K562 (cell line): ENCODE results near the gene ZBTB18. TPM values are rescaled to one million over a fixed set of nuclear protein-coding genes. Genes with fewer than 3 reads are reported as not detected.

ENCODE experiments used
- ATAC-seq: fragments of 200-7000 bp; cut with Tn5 transposase; 3 replicates; pipeline ENCODE4 v1.9.1; 2020; ENCODE audit warnings: moderate library complexity
- BruUV-seq: library from RNA; stranded (reverse); fragments of 400-500 nt; replicated peaks from 2 replicates; lab custom pipeline; 2021; lab: Mats Ljungman, UMichigan
- CTCF ChIA-PET: fragments of 300-600 bp; formaldehyde crosslinking; extraction: SDS; loops from one replicate; lab custom pipeline; 2021; ENCODE audit warnings: low intra/inter-chr PET ratio; lab: Yijun Ruan, JAX
- POLR2A ChIA-PET: fragments of 300-600, 350-650 bp; sonication (Branson Sonifier 250); formaldehyde crosslinking; extraction: SDS; loops from one replicate; lab custom pipeline; 2021; ENCODE audit warnings: antibody characterized with exemption, inconsistent platforms; lab: Yijun Ruan, JAX
- DNase-seq, 4 experiments: peaks; one replicate each; pipeline versions ENCODE4 v3.0.0 to v3.0.0-alpha.2; 2011 to 2018; ENCODE audit warnings: low spot score in 3 of 4, mixed read lengths in 3 of 4; ENCODE audit errors: extremely low read depth in 1 of 4
- FAIRE-seq: peaks from 2 replicates; lab custom pipeline; 2011; peaks lifted over from hg19 to GRCh38; lab: Jason Lieb, UNC
- H2AFZ ChIP-seq: 2 replicates; pipeline ENCODE4 v1.6.0; 2011; ENCODE audit warnings: low read depth, low read length, control low read depth, inconsistent platforms
- H3K27ac ChIP-seq: fragments of 200-600 bp; 3 replicates; pipeline ENCODE4 v1.8.0; 2011; ENCODE audit warnings: low read depth, mild to moderate bottlenecking, control low read depth, inconsistent platforms, low read length, moderate library complexity, mixed read lengths; ENCODE audit errors: extremely low read depth
- H3K27me3 ChIP-seq, 2 experiments: fragments of 300-600 bp in 1 of 2; 2 replicates in 1 of 2; 3 replicates in 1 of 2; pipeline versions ENCODE4 v1.6.0 to v1.8.0; 2011; ENCODE audit warnings: inconsistent platforms in 2 of 2, low read length in 2 of 2, mild to moderate bottlenecking in 1 of 2, mixed read lengths in 1 of 2, moderate library complexity in 1 of 2; ENCODE audit not compliant: control insufficient read depth in 2 of 2, insufficient read depth in 2 of 2
- H3K36me3 ChIP-seq: fragments of 300-600 bp; 3 replicates; pipeline ENCODE4 v1.8.0; 2011; ENCODE audit warnings: mild to moderate bottlenecking, low read length, inconsistent platforms; ENCODE audit not compliant: control insufficient read depth, insufficient read depth
- H3K4me1 ChIP-seq, 2 experiments: fragments of 200-600 bp in 1 of 2; replicated peaks in 1 of 2; 2 replicates in 1 of 2; 3 replicates in 1 of 2; pipeline versions ENCODE4 v1.5.1 to v1.8.0; 2011; ENCODE audit warnings: inconsistent platforms in 2 of 2, low read length in 2 of 2, mild to moderate bottlenecking in 1 of 2, mixed read lengths in 1 of 2, moderate library complexity in 1 of 2; ENCODE audit not compliant: control insufficient read depth in 2 of 2, insufficient read depth in 2 of 2
- H3K4me2 ChIP-seq: 2 replicates; pipeline ENCODE4 v1.6.1; 2011; ENCODE audit warnings: low read length, control low read depth, inconsistent platforms, mixed read lengths; ENCODE audit not compliant: insufficient read depth
- H3K4me3 ChIP-seq: fragments of 200-600 bp; sonication (generic), shearing (Covaris generic); 2 replicates; pipeline ENCODE4 v1.5.1; 2016; ENCODE audit warnings: control low read depth, inconsistent platforms
- H3K79me2 ChIP-seq: fragments of 200-600 bp; 3 replicates; pipeline ENCODE4 v1.8.0; 2011; ENCODE audit warnings: low read length, inconsistent platforms; ENCODE audit not compliant: control insufficient read depth, insufficient read depth
- H3K9ac ChIP-seq, 2 experiments: 2 replicates each; pipeline versions ENCODE4 v1.6.0 to v1.6.1; 2011; ENCODE audit warnings: low read depth in 2 of 2, low read length in 2 of 2, control low read depth in 1 of 2, inconsistent platforms in 1 of 2, mild to moderate bottlenecking in 1 of 2, mixed read lengths in 1 of 2; ENCODE audit not compliant: insufficient read depth in 1 of 2
- H3K9me1 ChIP-seq: one replicate; pipeline ENCODE4 v1.6.0; 2011; ENCODE audit warnings: inconsistent platforms, mild to moderate bottlenecking, low read length, moderate library complexity; ENCODE audit not compliant: control insufficient read depth, insufficient read depth
- H3K9me3 ChIP-seq: replicated peaks from 2 replicates; pipeline ENCODE4 v1.5.1; 2011; ENCODE audit warnings: low read depth, low read length, inconsistent platforms; ENCODE audit not compliant: control insufficient read depth, insufficient read depth
- H4K20me1 ChIP-seq: replicated peaks from 2 replicates; pipeline ENCODE4 v1.6.1; 2011; ENCODE audit warnings: low read length, inconsistent platforms, mixed read lengths; ENCODE audit not compliant: control insufficient read depth, insufficient read depth
- CCNT2 ChIP-seq: IDR thresholded peaks from 2 replicates; pipeline ENCODE4 v1.6.1; 2011; ENCODE audit warnings: borderline replicate concordance, low read depth, mild to moderate bottlenecking, moderate library complexity, mixed read lengths, low read length; ENCODE audit not compliant: insufficient read length; ENCODE audit errors: extremely low read depth
- CHD1 ChIP-seq: fragments of 200-600 bp; sonication (generic); IDR thresholded peaks from one replicate; pipeline ENCODE4 v1.6.1; 2012; ENCODE audit warnings: mild to moderate bottlenecking, moderate library complexity, low read length, inconsistent platforms
- ETS2 ChIP-seq: IDR thresholded peaks from 2 replicates; pipeline ENCODE4 v1.6.1; 2016; ENCODE audit warnings: borderline replicate concordance, missing genetic modification characterization, mild to moderate bottlenecking, moderate library complexity, missing compliant biosample characterization; ENCODE audit not compliant: poor library complexity, severe bottlenecking
- PURB ChIP-seq: sonication (generic); formaldehyde crosslinking; IDR thresholded peaks from 2 replicates; pipeline ENCODE4 v1.9.0; 2021; ENCODE audit warnings: low read depth, mild to moderate bottlenecking, missing genetic modification reagents
- SIX5 ChIP-seq, 2 experiments: IDR thresholded peaks; 2 replicates each; pipeline ENCODE4 v1.6.1; 2011; ENCODE audit warnings: low read length in 2 of 2, borderline replicate concordance in 1 of 2, low read depth in 1 of 2, mild to moderate bottlenecking in 1 of 2, moderate library complexity in 1 of 2; ENCODE audit not compliant: insufficient read depth in 1 of 2
- SMAD2 ChIP-seq: fragments of 150-350 bp; IDR thresholded peaks from 2 replicates; pipeline ENCODE4 v1.6.1; 2014; ENCODE audit warnings: low read depth, mild to moderate bottlenecking, low read length
- SMARCC2 ChIP-seq: fragments of 450-650 bp; IDR thresholded peaks from 2 replicates; pipeline ENCODE4 v1.6.1; 2017; ENCODE audit warnings: antibody characterized with exemption, moderate library complexity, mild to moderate bottlenecking, low read depth
- TCF7 ChIP-seq: sonication (generic); IDR thresholded peaks from 2 replicates; pipeline ENCODE4 v1.6.1; 2016; ENCODE audit warnings: antibody characterized with exemption, borderline replicate concordance
- TFAM ChIP-seq: fragments of 250-450 bp; sonication (Bioruptor Pico); conservative IDR thresholded peaks from 2 replicates; pipeline ENCODE4 v1.5.0; 2021; ENCODE audit warnings: mild to moderate bottlenecking, moderate library complexity
- ZNF282 ChIP-seq: sonication (generic); formaldehyde crosslinking; IDR thresholded peaks from 2 replicates; pipeline ENCODE4 v1.8.1; 2023; ENCODE audit warnings: missing genetic modification reagents
- WGBS: fragments of 100-300 bp; shearing (Covaris generic); methylation state at CpG from one replicate; pipeline ENCODE4 v1.1.6; 2016; ENCODE audit warnings: low coverage, mixed read lengths; ENCODE audit not compliant: insufficient coverage; ENCODE audit errors: missing lambda C conversion rate; 5-methylcytosine and 5-hydroxymethylcytosine counted together
- in situ Hi-C: fragments of 300-500 bp; cut with MboI; formaldehyde crosslinking; loops from 4 replicates; pipeline ENCODE4 v1.15.0; 2018; ENCODE audit warnings: inconsistent platforms, mixed read lengths
- intact Hi-C: fragments of 100-400 bp; cut with micrococcal nuclease; formaldehyde crosslinking; loops from 2 replicates; pipeline ENCODE4 v1.14.2; 2022
- polyA plus RNA-seq, 8 experiments: library from polyadenylated mRNA; depleted of rRNA in 4 of 8; stranded (reverse) in 5 of 8; unstranded in 3 of 8; fragments of >200 nt; fragmentation: Nextera tagmentation in 2 of 8; fragmentation: Illumina TruSeq in 1 of 8; extraction: Ambion mirVana in 2 of 8; extraction: Trizol in 1 of 8; gene quantifications; 2 replicates each; pipeline versions ENCODE4 v1.2.1 to v1.2.3, GENCODE V29; 2011 to 2014; ENCODE audit warnings: inconsistent platforms in 1 of 8, missing spikeins in 1 of 8
- total RNA-seq, 7 experiments: library from RNA; depleted of rRNA in 6 of 7; stranded (reverse); fragments of >200 nt in 6 of 7; fragmentation: Illumina TruSeq in 2 of 7; extraction: Trizol in 2 of 7; gene quantifications; 2 replicates each; pipeline versions ENCODE4 v1.2.1 to v1.2.3, GENCODE V29; 2011 to 2021; ENCODE audit warnings: low replicate concordance in 1 of 7
- TF ChIP-seq, protein P1 (sequence below): sonication (generic); formaldehyde crosslinking; IDR thresholded peaks from 2 replicates; pipeline ENCODE4 v1.8.1; 2022; ENCODE audit warnings: missing genetic modification reagents
- TF ChIP-seq, protein P2 (sequence below): fragments of 450-650 bp; formaldehyde crosslinking; IDR thresholded peaks from 2 replicates; pipeline ENCODE4 v1.4.0; 2020; ENCODE audit warnings: mild to moderate bottlenecking, mixed read lengths

ZBTB18 gene
- total and polyA plus RNA-seq, 9 of the 15 experiments (the other 6 are each of a cell fraction or from before 2014, with no cell fraction given): 0.13 to 2.6 (median 1.6) TPM

DNA sequence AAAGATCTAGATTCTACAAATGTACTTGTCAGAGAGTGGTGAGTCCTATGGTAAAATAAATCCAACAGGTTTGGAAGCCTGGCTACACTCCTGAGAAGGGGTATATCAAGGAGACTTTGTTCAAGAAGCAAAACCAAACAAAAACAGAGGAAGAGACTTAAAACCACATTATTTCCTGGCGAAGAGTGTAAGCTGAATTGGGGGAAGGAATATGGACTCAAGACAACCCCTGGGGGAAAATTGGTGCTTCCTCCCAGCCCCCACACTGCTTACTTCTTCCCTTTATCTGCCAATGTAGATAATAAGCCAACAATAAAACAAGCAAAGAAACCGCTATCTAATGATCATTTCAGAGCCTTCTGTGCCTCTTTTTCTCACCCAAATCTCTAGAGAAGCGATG is 48.4 kb upstream of the ZBTB18 start:
- no peak for FAIRE-seq
- TF ChIP-seq CHD1 (no peak), TFAM (no peak), ZNF282 (CRISPR knock-in tag) (no peak)
- TF ChIP-seq, protein P1, sequence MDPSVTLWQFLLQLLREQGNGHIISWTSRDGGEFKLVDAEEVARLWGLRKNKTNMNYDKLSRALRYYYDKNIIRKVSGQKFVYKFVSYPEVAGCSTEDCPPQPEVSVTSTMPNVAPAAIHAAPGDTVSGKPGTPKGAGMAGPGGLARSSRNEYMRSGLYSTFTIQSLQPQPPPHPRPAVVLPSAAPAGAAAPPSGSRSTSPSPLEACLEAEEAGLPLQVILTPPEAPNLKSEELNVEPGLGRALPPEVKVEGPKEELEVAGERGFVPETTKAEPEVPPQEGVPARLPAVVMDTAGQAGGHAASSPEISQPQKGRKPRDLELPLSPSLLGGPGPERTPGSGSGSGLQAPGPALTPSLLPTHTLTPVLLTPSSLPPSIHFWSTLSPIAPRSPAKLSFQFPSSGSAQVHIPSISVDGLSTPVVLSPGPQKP (CRISPR knock-in tag): no peak
- TF ChIP-seq, all 486 proteins: peak for 0
- CTCF ChIA-PET: no interaction called here
- intact Hi-C loops (no loop called here), in situ Hi-C loops (no loop called here)
- no peaks in the 10 kb centered on the region for H4K20me1 ChIP-seq
- no peaks in the 10 kb centered on the region for H3K4me1 ChIP-seq
- no peak overlapping the region for H2AFZ ChIP-seq
- H3K9ac ChIP-seq: no peak overlapping the region
- ATAC-seq (no peak), DNase-seq (no peak)
- no TSS peak for BruUV-seq
- no peaks in the 10 kb centered on the region for H3K36me3 ChIP-seq
- H3K9me3 ChIP-seq: no peaks in the 10 kb centered on the region
- H3K27ac ChIP-seq: no peak overlapping the region
- POLR2A ChIA-PET: no interaction called here
- no peaks in the 10 kb centered on the region for H3K9me1 ChIP-seq
- no peaks in the 10 kb centered on the region for H3K79me2 ChIP-seq
- no peak overlapping the region for H3K4me3 ChIP-seq
- WGBS: 0% methylated on average over 3 of the region's 3 CpGs
- no peak overlapping the region for H3K4me2 ChIP-seq
- peaks cover 2 to 18% of the 10 kb centered on the region in 2 experiments; a peak in 3 of 5 replicates for H3K27me3 ChIP-seq

DNA sequence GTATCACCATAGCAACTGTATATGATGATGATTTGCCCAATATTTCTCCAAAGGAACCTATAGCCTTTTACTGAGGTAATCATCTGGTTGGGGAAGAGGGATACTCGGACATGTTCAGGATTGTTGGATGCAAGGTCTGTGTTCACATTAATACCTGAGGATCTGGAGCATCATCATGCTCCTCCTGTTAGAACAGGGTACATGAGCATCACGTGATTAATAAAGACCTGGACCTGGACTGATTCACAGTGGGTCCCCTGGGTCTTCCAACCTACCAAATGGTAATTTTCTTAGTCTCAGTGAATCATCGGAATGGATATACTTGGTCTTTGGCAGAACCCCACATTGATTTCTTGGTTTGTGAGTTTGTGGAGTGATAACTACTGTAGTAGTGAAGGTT is 45.6 kb upstream of the ZBTB18 start:
- H2AFZ ChIP-seq: no peak overlapping the region
- CTCF ChIA-PET: no interaction called here
- in situ Hi-C loops: no loop called here
- ATAC-seq: no peak
- WGBS: 0% methylated on average over 3 of the region's 3 CpGs
- no peak overlapping the region for H3K4me3 ChIP-seq
- intact Hi-C loops: no loop called here
- no peaks in the 10 kb centered on the region for H3K9me1 ChIP-seq
- no peak overlapping the region for H3K27ac ChIP-seq
- BruUV-seq: no TSS peak
- H3K4me2 ChIP-seq: no peak overlapping the region
- H4K20me1 ChIP-seq: no peaks in the 10 kb centered on the region
- POLR2A ChIA-PET: interaction anchor here (1.6 kb wide), 1 partner anchor 9 kb away, joined by 5 read pairs; no protein-coding TSS in a partner anchor
- H3K9ac ChIP-seq: no peak overlapping the region
- no peak for FAIRE-seq
- no peaks in the 10 kb centered on the region for H3K79me2 ChIP-seq
- no peaks in the 10 kb centered on the region for H3K4me1 ChIP-seq
- no peak for DNase-seq
- peaks cover 6 to 27% of the 10 kb centered on the region in 2 experiments; a peak in 3 of 5 replicates for H3K27me3 ChIP-seq
- TF ChIP-seq SMAD2 (no peak), SIX5 (IDR thresholded peaks at IDR 0.05; ENCODE audit: borderline replicate concordance in 1 of 2, insufficient read depth in 1 of 2, low read depth in 1 of 2, low read length in 2 of 2) (no peak), ETS2 (tag) (no peak), TCF7 (no peak), PURB (no peak), CCNT2 (no peak), SMARCC2 (no peak)
- TF ChIP-seq, protein P2, sequence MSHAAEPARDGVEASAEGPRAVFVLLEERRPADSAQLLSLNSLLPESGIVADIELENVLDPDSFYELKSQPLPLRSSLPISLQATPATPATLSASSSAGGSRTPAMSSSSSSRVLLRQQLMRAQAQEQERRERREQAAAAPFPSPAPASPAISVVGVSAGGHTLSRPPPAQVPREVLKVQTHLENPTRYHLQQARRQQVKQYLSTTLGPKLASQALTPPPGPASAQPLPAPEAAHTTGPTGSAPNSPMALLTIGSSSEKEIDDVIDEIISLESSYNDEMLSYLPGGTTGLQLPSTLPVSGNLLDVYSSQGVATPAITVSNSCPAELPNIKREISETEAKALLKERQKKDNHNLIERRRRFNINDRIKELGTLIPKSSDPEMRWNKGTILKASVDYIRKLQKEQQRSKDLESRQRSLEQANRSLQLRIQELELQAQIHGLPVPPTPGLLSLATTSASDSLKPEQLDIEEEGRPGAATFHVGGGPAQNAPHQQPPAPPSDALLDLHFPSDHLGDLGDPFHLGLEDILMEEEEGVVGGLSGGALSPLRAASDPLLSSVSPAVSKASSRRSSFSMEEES (CRISPR knock-in tag): peak; percentile 91
- no peaks in the 10 kb centered on the region for H3K36me3 ChIP-seq
- no peaks in the 10 kb centered on the region for H3K9me3 ChIP-seq
